ENCODE measurements around the gene SMYD3. TPM values are rescaled to one million over a fixed set of nuclear protein-coding genes. Genes with fewer than 3 reads are reported as not detected.
A peak's percentile ranks its signal among the peaks of the same experiment; 100 is the strongest.

Gene SMYD3
- total and polyA plus RNA-seq, 9 of the 15 experiments (the other 6 are each of a cell fraction or from before 2014, with no cell fraction given): 128 to 440 (median 197) TPM

DNA sequence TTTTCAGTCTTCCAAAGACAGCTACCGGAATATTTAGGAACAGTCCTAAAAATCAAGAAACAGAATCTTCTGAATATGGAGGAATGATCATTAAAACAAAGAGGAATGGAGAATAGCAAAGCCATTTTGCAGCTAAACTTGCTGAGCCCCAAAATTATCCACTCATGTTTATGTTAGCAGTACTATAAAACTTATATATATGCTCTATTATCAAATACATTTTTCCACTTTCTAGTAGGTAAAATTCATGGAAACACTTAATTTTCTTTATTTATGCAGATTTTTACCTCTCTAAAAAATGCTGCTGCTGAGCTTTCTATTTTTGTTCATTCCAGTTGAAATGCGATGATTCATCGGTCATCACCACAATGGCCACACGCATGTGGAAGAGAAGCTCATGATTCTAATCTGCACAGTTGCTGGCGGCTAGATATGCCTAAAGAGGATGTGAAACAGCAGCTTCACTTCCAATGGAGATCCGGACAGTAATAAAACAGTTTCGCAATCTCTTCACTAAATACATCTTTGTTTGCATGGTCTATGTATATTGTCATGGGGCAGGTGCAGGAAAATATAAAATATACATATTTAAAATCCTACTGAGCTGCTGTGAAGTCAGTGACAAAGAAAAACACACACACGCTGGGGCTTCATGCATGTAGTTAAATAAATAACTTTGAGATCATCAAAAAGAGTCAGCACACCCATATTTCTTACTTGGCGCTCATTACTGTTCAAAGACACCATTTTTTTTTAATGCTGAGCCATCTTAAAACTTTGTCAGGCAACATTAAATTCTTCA, 292.2 kb downstream of the SMYD3 start (continued):
- TF ChIP-seq, protein P1, sequence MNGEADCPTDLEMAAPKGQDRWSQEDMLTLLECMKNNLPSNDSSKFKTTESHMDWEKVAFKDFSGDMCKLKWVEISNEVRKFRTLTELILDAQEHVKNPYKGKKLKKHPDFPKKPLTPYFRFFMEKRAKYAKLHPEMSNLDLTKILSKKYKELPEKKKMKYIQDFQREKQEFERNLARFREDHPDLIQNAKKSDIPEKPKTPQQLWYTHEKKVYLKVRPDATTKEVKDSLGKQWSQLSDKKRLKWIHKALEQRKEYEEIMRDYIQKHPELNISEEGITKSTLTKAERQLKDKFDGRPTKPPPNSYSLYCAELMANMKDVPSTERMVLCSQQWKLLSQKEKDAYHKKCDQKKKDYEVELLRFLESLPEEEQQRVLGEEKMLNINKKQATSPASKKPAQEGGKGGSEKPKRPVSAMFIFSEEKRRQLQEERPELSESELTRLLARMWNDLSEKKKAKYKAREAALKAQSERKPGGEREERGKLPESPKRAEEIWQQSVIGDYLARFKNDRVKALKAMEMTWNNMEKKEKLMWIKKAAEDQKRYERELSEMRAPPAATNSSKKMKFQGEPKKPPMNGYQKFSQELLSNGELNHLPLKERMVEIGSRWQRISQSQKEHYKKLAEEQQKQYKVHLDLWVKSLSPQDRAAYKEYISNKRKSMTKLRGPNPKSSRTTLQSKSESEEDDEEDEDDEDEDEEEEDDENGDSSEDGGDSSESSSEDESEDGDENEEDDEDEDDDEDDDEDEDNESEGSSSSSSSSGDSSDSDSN (IDR thresholded peaks at IDR 0.05; ENCODE audit: borderline replicate concordance in 1 of 2, low read depth in 2 of 2, low read length in 2 of 2): peak in 1 of 2 experiments; percentile 70; a peak in 1 of 4 replicates
- TF ChIP-seq HNRNPLL (IDR thresholded peaks at IDR 0.05; ENCODE audit: low read depth, low read length, poor library complexity, severe bottlenecking) (no peak), EP400 (IDR thresholded peaks at IDR 0.05) (peak; percentile 80), PHB2 (IDR thresholded peaks at IDR 0.05; ENCODE audit: low read depth) (no peak), KDM1A (IDR thresholded peaks at IDR 0.05) (peak; percentile 85 to 92), ARID2 (IDR thresholded peaks at IDR 0.05) (no peak), KAT7 (CRISPR knock-in tag; IDR thresholded peaks at IDR 0.05; ENCODE audit: borderline replicate concordance) (no peak), GATAD2A (IDR thresholded peaks at IDR 0.05) (peak; percentile 83), ELF4 (CRISPR knock-in tag; IDR thresholded peaks at IDR 0.05) (peak; percentile 79; the same call in 1 of the 2 replicates), RHOXF2B (CRISPR knock-in tag; conservative IDR thresholded peaks at IDR 0.05) (no peak), HDAC8 (tag; IDR thresholded peaks at IDR 0.05) (0 out of 2 replicates have a peak, but pooled peaks have one; percentile 17), TGIF2 (CRISPR knock-in tag; IDR thresholded peaks at IDR 0.05) (no peak), SOX6 (IDR thresholded peaks at IDR 0.05) (peak; percentile 98), RFX1 (IDR thresholded peaks at IDR 0.05) (no peak), ZFP36 (IDR thresholded peaks at IDR 0.05; ENCODE audit: low read depth, low read length, partially characterized antibody) (no peak), KDM4B (IDR thresholded peaks at IDR 0.05; ENCODE audit: borderline replicate concordance in 2 of 2, low read depth in 1 of 2) (no peak), NFXL1 (CRISPR knock-in tag; IDR thresholded peaks at IDR 0.05) (no peak), HCFC1 (IDR thresholded peaks at IDR 0.05; ENCODE audit: low read depth, low read length) (peak; percentile 39; the same call in 1 of the 2 replicates), CREBBP (IDR thresholded peaks at IDR 0.05; ENCODE audit: low read depth, low read length) (no peak), RBM25 (IDR thresholded peaks at IDR 0.05; ENCODE audit: low read depth, low read length, severe bottlenecking) (no peak), SREBF2 (CRISPR knock-in tag; IDR thresholded peaks at IDR 0.05) (no peak), ZC3H4 (CRISPR knock-in tag; IDR thresholded peaks at IDR 0.05; ENCODE audit: borderline replicate concordance) (no peak)
- TF ChIP-seq, protein P2, sequence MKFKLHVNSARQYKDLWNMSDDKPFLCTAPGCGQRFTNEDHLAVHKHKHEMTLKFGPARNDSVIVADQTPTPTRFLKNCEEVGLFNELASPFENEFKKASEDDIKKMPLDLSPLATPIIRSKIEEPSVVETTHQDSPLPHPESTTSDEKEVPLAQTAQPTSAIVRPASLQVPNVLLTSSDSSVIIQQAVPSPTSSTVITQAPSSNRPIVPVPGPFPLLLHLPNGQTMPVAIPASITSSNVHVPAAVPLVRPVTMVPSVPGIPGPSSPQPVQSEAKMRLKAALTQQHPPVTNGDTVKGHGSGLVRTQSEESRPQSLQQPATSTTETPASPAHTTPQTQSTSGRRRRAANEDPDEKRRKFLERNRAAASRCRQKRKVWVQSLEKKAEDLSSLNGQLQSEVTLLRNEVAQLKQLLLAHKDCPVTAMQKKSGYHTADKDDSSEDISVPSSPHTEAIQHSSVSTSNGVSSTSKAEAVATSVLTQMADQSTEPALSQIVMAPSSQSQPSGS (CRISPR knock-in tag; IDR thresholded peaks at IDR 0.05): no peak
- TF ChIP-seq, protein P3, sequence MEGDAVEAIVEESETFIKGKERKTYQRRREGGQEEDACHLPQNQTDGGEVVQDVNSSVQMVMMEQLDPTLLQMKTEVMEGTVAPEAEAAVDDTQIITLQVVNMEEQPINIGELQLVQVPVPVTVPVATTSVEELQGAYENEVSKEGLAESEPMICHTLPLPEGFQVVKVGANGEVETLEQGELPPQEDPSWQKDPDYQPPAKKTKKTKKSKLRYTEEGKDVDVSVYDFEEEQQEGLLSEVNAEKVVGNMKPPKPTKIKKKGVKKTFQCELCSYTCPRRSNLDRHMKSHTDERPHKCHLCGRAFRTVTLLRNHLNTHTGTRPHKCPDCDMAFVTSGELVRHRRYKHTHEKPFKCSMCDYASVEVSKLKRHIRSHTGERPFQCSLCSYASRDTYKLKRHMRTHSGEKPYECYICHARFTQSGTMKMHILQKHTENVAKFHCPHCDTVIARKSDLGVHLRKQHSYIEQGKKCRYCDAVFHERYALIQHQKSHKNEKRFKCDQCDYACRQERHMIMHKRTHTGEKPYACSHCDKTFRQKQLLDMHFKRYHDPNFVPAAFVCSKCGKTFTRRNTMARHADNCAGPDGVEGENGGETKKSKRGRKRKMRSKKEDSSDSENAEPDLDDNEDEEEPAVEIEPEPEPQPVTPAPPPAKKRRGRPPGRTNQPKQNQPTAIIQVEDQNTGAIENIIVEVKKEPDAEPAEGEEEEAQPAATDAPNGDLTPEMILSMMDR (IDR thresholded peaks at IDR 0.05 in 2 of 3, conservative IDR thresholded peaks at IDR 0.05 in 1 of 3; ENCODE audit: insufficient read depth in 2 of 3, low read depth in 1 of 3, low read length in 3 of 3): no peak

Measured in K562 (cell line).